ENCODE data around the gene GPR180.

GPR180 gene

GRCh38 chr13:94601446-94602431, at the start of gene GPR180:
Gene GPR180 (plus strand): TSS chr13:94601857. CDS start chr13:94601928, 71 bp downstream.
- peak within 1 kb of the TSS; percentile 96 for H3K4me3 ChIP-seq (ENCODE audit: low read length)
- peaks cover 14% of the 10 kb centered on the region for H3K36me3 ChIP-seq (ENCODE audit: control insufficient read depth, insufficient read depth, low read length, severe bottlenecking)
- DNase-seq (ENCODE audit: low read depth): peak; percentile 100
- peak within 1 kb of the TSS; percentile 94 for H3K9ac ChIP-seq (ENCODE audit: low read length)
- H3K4me1 ChIP-seq (ENCODE audit: control insufficient read depth, insufficient read depth, low read length): peaks cover 22% of the 10 kb centered on the region
- H3K9me3 ChIP-seq (ENCODE audit: control insufficient read depth, low read length): no peaks in the 10 kb centered on the region
- H3K27me3 ChIP-seq (replicated peaks; ENCODE audit: control insufficient read depth, insufficient read depth, low read length): no peaks in the 10 kb centered on the region

GRCh38 chr13:94552095-94552494, 49.6 kb upstream of the GPR180 start:
- H3K9me3 ChIP-seq (ENCODE audit: control insufficient read depth, low read length): no peaks in the 10 kb centered on the region
- H3K4me1 ChIP-seq (ENCODE audit: control insufficient read depth, insufficient read depth, low read length): peaks cover 18% of the 10 kb centered on the region
- H3K27me3 ChIP-seq (replicated peaks; ENCODE audit: control insufficient read depth, insufficient read depth, low read length): no peaks in the 10 kb centered on the region
- H3K4me3 ChIP-seq (ENCODE audit: low read length): no peak overlapping the region
- H3K36me3 ChIP-seq (ENCODE audit: control insufficient read depth, insufficient read depth, low read length, severe bottlenecking): no peaks in the 10 kb centered on the region
- H3K9ac ChIP-seq (ENCODE audit: low read length): no peak overlapping the region
- DNase-seq (ENCODE audit: low read depth): no peak

- Histone ChIP-seq H3K9me3 (ENCODE audit: control insufficient read depth, low read length) (no peaks in the 10 kb centered on the region), H3K9ac (ENCODE audit: low read length) (no peak overlapping the region), H3K27me3 (replicated peaks; ENCODE audit: control insufficient read depth, insufficient read depth, low read length) (no peaks in the 10 kb centered on the region), H3K36me3 (ENCODE audit: control insufficient read depth, insufficient read depth, low read length, severe bottlenecking) (no peaks in the 10 kb centered on the region), H3K4me3 (ENCODE audit: low read length) (no peak overlapping the region), H3K4me1 (ENCODE audit: control insufficient read depth, insufficient read depth, low read length) (peaks cover 11% of the 10 kb centered on the region)
- no peak for DNase-seq (ENCODE audit: low read depth)
These were observed 47.9 kb upstream of the GPR180 start for GRCh38 chr13:94553766-94554165.

GRCh38 chr13:94556041-94556440, 45.6 kb upstream of the GPR180 start:
- Histone ChIP-seq H3K4me1 (ENCODE audit: control insufficient read depth, insufficient read depth, low read length) (peaks cover 8% of the 10 kb centered on the region), H3K36me3 (ENCODE audit: control insufficient read depth, insufficient read depth, low read length, severe bottlenecking) (no peaks in the 10 kb centered on the region), H3K9ac (ENCODE audit: low read length) (no peak overlapping the region), H3K4me3 (ENCODE audit: low read length) (no peak overlapping the region), H3K27me3 (replicated peaks; ENCODE audit: control insufficient read depth, insufficient read depth, low read length) (no peaks in the 10 kb centered on the region), H3K9me3 (ENCODE audit: control insufficient read depth, low read length) (no peaks in the 10 kb centered on the region)
- no peak for DNase-seq (ENCODE audit: low read depth)

- H3K4me1 ChIP-seq (ENCODE audit: control insufficient read depth, insufficient read depth, low read length): peaks cover 8% of the 10 kb centered on the region
- no peak for DNase-seq (ENCODE audit: low read depth)
- no peak overlapping the region for H3K9ac ChIP-seq (ENCODE audit: low read length)
- H3K27me3 ChIP-seq (replicated peaks; ENCODE audit: control insufficient read depth, insufficient read depth, low read length): no peaks in the 10 kb centered on the region
- no peaks in the 10 kb centered on the region for H3K9me3 ChIP-seq (ENCODE audit: control insufficient read depth, low read length)
- H3K4me3 ChIP-seq (ENCODE audit: low read length): no peak overlapping the region
- H3K36me3 ChIP-seq (ENCODE audit: control insufficient read depth, insufficient read depth, low read length, severe bottlenecking): no peaks in the 10 kb centered on the region
These were observed 45.0 kb upstream of the GPR180 start for GRCh38 chr13:94556621-94557020.

GRCh38 chr13:94557684-94558235, 43.9 kb upstream of the GPR180 start:
- Histone ChIP-seq H3K9ac (ENCODE audit: low read length) (no peak overlapping the region), H3K36me3 (ENCODE audit: control insufficient read depth, insufficient read depth, low read length, severe bottlenecking) (peaks cover 4% of the 10 kb centered on the region), H3K27me3 (replicated peaks; ENCODE audit: control insufficient read depth, insufficient read depth, low read length) (no peaks in the 10 kb centered on the region), H3K4me1 (ENCODE audit: control insufficient read depth, insufficient read depth, low read length) (peaks cover 8% of the 10 kb centered on the region), H3K9me3 (ENCODE audit: control insufficient read depth, low read length) (no peaks in the 10 kb centered on the region), H3K4me3 (ENCODE audit: low read length) (no peak overlapping the region)
- DNase-seq (ENCODE audit: low read depth): no peak

GRCh38 chr13:94558716-94559115, 42.9 kb upstream of the GPR180 start:
- H3K9me3 ChIP-seq (ENCODE audit: control insufficient read depth, low read length): no peaks in the 10 kb centered on the region
- no peaks in the 10 kb centered on the region for H3K27me3 ChIP-seq (replicated peaks; ENCODE audit: control insufficient read depth, insufficient read depth, low read length)
- no peak overlapping the region for H3K4me3 ChIP-seq (ENCODE audit: low read length)
- peaks cover 8% of the 10 kb centered on the region for H3K4me1 ChIP-seq (ENCODE audit: control insufficient read depth, insufficient read depth, low read length)
- no peak overlapping the region for H3K9ac ChIP-seq (ENCODE audit: low read length)
- DNase-seq (ENCODE audit: low read depth): no peak
- H3K36me3 ChIP-seq (ENCODE audit: control insufficient read depth, insufficient read depth, low read length, severe bottlenecking): peaks cover 8% of the 10 kb centered on the region

- Histone ChIP-seq H3K9ac (ENCODE audit: low read length) (no peak overlapping the region), H3K9me3 (ENCODE audit: control insufficient read depth, low read length) (no peaks in the 10 kb centered on the region), H3K27me3 (replicated peaks; ENCODE audit: control insufficient read depth, insufficient read depth, low read length) (no peaks in the 10 kb centered on the region), H3K4me1 (ENCODE audit: control insufficient read depth, insufficient read depth, low read length) (peaks cover 8% of the 10 kb centered on the region), H3K36me3 (ENCODE audit: control insufficient read depth, insufficient read depth, low read length, severe bottlenecking) (peaks cover 8% of the 10 kb centered on the region), H3K4me3 (ENCODE audit: low read length) (no peak overlapping the region)
- DNase-seq (ENCODE audit: low read depth): no peak
These were observed 42.3 kb upstream of the GPR180 start for GRCh38 chr13:94559222-94559795.

GRCh38 chr13:94560116-94560515, 41.5 kb upstream of the GPR180 start:
- Histone ChIP-seq H3K4me1 (ENCODE audit: control insufficient read depth, insufficient read depth, low read length) (peaks cover 8% of the 10 kb centered on the region), H3K36me3 (ENCODE audit: control insufficient read depth, insufficient read depth, low read length, severe bottlenecking) (peaks cover 8% of the 10 kb centered on the region), H3K27me3 (replicated peaks; ENCODE audit: control insufficient read depth, insufficient read depth, low read length) (no peaks in the 10 kb centered on the region), H3K9ac (ENCODE audit: low read length) (no peak overlapping the region), H3K9me3 (ENCODE audit: control insufficient read depth, low read length) (no peaks in the 10 kb centered on the region), H3K4me3 (ENCODE audit: low read length) (no peak overlapping the region)
- DNase-seq (ENCODE audit: low read depth): no peak

- H3K4me1 ChIP-seq (ENCODE audit: control insufficient read depth, insufficient read depth, low read length): peaks cover 8% of the 10 kb centered on the region
- H3K9ac ChIP-seq (ENCODE audit: low read length): no peak overlapping the region
- no peak for DNase-seq (ENCODE audit: low read depth)
- H3K9me3 ChIP-seq (ENCODE audit: control insufficient read depth, low read length): no peaks in the 10 kb centered on the region
- no peaks in the 10 kb centered on the region for H3K27me3 ChIP-seq (replicated peaks; ENCODE audit: control insufficient read depth, insufficient read depth, low read length)
- peaks cover 8% of the 10 kb centered on the region for H3K36me3 ChIP-seq (ENCODE audit: control insufficient read depth, insufficient read depth, low read length, severe bottlenecking)
- no peak overlapping the region for H3K4me3 ChIP-seq (ENCODE audit: low read length)
These were observed 40.5 kb upstream of the GPR180 start for GRCh38 chr13:94561126-94561525.

GRCh38 chr13:94567581-94567980, 34.1 kb upstream of the GPR180 start:
- H3K4me3 ChIP-seq (ENCODE audit: low read length): no peak overlapping the region
- no peaks in the 10 kb centered on the region for H3K27me3 ChIP-seq (replicated peaks; ENCODE audit: control insufficient read depth, insufficient read depth, low read length)
- no peaks in the 10 kb centered on the region for H3K9me3 ChIP-seq (ENCODE audit: control insufficient read depth, low read length)
- DNase-seq (ENCODE audit: low read depth): no peak
- H3K36me3 ChIP-seq (ENCODE audit: control insufficient read depth, insufficient read depth, low read length, severe bottlenecking): peaks cover 30% of the 10 kb centered on the region
- H3K4me1 ChIP-seq (ENCODE audit: control insufficient read depth, insufficient read depth, low read length): no peaks in the 10 kb centered on the region
- no peak overlapping the region for H3K9ac ChIP-seq (ENCODE audit: low read length)

All from adipocyte (in vitro differentiated cells).